Measurements from ENCODE around the gene ANKRD33B.
"Not testable (repeated sequence)": the region's sequence is repeated elsewhere in the genome, so short reads cannot be mapped to it uniquely, and the experiment has no call there.

Gene ANKRD33B

GRCh38 chr5:10595293-10595671, 31.4 kb downstream of the ANKRD33B start:
- no peak for FAIRE-seq

GRCh38 chr5:10595672-10596309, 31.9 kb downstream of the ANKRD33B start:
- no peak for FAIRE-seq

DNA sequence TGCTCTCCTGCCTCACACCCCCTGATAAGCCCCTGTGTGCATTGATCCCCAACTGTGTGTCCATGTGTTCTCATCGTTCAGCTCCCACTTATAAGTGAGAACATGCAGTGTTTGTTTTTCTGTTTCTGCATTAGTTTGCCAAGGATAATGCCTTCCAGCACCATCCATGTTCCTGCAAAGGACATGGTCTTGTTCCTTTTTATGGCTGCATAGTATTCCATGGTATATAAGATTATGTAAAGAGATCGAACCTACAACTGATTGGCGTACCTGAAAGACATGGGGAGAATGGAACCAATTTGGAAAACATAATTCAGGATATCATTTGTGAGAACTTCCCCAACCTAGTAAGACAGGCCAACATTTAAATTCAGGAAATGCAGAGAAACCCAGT, 32.4 kb downstream of the ANKRD33B start:
- FAIRE-seq = no peak

GRCh38 chr5:10596886-10597451, 33.1 kb downstream of the ANKRD33B start:
- FAIRE-seq = no peak

- FAIRE-seq = no peak
Observed at GRCh38 chr5:10599113-10599512, 35.2 kb downstream of the ANKRD33B start.

DNA sequence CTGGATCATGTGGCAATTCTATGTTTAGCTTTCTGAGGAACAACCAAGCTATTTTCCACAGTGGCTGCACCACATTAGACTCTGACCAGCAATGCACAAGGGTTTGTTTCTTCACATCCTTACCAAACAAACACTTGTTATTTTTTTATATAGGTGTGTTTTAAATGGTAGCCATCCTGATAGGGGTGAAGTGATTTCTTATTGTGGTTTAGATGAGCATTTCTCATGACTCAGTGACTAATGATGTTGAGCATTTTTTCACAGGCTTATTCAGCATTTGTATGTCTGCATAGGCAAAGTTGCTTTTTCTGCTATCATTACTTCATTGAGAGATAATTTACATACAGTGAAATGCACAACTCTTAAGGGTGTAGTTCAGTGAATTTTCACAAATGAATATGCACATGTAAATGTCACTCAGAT, 36.0 kb downstream of the ANKRD33B start:
- no peak for FAIRE-seq

- no peak for FAIRE-seq
Observed at GRCh38 chr5:10600626-10601245, 36.9 kb downstream of the ANKRD33B start.

- FAIRE-seq = no peak
Observed at GRCh38 chr5:10601246-10602030, 37.6 kb downstream of the ANKRD33B start.

DNA sequence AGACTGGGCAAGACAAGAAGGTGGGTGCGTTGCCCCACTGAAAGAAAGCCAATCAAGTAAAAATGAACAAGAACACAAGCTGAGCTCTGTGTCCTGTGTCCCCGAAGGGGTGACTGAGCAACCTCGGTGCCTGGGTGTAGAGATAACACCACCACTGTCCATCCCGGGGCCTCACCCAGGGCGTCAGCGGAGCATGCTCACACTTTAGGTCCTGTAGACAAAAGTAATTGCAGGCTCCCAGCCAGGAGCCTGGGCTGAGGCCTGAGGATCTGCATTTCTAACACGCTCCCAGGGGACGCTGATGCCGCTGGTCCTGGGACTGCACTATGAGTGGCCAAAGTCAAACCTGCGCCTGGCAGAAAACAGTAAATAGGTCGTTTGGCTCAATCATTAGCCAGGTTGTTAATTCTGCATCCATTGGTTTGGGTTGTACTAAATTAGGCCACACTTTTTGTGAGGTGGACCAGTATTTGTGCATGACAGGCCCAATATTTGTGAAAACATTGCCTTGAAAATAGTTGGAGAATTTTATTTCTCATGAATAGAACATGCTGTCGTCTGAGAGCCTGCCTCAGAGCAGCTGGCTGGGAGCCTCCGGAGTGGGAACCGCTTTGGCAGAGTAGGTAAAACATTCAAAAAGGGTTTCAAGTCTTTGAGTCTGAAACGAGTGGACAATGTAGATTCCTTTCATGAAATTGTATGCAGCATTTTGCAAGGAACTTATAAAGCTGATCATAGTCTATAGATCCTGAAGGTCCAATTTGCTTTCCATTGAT, 38.3 kb downstream of the ANKRD33B start:
- no peak for FAIRE-seq

DNA sequence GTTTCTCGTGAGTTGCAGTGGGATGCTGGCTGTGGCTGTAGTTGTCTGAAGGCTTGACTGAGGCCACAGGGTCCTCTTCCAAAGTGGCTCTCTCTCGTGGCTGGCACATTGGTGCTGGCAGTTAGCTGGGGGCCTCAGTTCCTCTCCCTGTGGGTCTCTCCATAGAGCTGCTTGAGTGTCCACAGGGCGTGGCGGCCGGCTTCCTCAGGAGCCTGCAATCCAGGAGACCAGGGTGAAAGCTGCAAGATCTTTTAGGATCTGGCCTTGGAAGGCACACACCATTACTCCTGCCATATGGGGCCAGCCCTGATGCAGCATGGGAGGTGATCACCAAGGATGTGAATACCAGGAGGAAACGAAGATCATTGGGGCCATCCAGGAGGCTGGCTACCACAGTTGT, 41.1 kb downstream of the ANKRD33B start:
- no peak for FAIRE-seq

- not testable (repeated sequence) for FAIRE-seq
Observed at GRCh38 chr5:10606632-10607022, 42.8 kb downstream of the ANKRD33B start.

GRCh38 chr5:10607023-10607665, 43.3 kb downstream of the ANKRD33B start:
- no peak for FAIRE-seq

- FAIRE-seq = no peak
Observed at GRCh38 chr5:10607666-10608073, 43.8 kb downstream of the ANKRD33B start.

- not testable (repeated sequence) for FAIRE-seq
Observed at GRCh38 chr5:10608081-10608480, 44.2 kb downstream of the ANKRD33B start.

GRCh38 chr5:10610058-10610457, 46.2 kb downstream of the ANKRD33B start:
- FAIRE-seq = no peak

GRCh38 chr5:10611290-10611689, 47.4 kb downstream of the ANKRD33B start:
- no peak for FAIRE-seq

DNA sequence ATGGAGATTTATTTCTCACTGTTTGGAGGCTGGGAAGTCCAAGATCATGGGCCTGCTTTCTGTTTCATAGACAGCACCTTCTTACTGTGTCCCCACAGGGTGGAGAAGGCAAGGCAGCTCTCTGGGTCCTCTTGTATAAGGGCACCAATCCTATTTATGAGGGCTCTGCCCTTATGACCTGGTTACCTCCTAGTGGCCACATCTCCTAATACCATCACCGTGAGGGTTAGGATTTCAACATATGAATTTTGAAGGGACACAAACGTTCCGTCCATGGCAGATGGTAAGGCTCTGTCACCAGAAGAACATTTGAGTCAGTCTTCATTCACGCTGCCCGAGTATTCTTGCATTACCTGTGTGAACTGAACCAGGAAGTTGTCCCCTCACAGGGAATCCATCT, 48.4 kb downstream of the ANKRD33B start:
- FAIRE-seq = no peak

GRCh38 chr5:10615693-10616092, 51.8 kb downstream of the ANKRD33B start:
- no peak for FAIRE-seq

GRCh38 chr5:10617103-10617502, 53.2 kb downstream of the ANKRD33B start:
- FAIRE-seq = no peak

DNA sequence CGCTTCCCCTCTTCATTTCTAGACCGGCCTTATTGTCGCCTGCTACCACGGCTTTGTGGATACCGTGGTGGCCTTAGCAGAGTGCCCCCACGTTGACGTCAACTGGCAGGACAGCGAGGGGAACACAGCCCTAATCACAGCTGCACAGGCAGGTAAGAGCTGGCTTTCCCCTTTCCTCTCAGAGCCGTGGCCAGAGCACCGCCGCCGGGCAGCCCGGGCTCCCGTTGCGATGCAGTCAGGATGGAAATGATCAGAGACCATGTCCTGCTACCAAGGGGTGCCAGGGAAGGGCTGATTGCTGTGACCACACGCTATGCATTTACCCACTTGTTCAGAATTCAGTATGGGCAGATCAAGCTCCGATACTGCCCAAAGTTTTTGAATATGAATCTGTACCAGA, 54.4 kb downstream of the ANKRD33B start:
- FAIRE-seq = no peak

- FAIRE-seq = no peak
Observed at GRCh38 chr5:10619649-10620048, 55.8 kb downstream of the ANKRD33B start.

DNA sequence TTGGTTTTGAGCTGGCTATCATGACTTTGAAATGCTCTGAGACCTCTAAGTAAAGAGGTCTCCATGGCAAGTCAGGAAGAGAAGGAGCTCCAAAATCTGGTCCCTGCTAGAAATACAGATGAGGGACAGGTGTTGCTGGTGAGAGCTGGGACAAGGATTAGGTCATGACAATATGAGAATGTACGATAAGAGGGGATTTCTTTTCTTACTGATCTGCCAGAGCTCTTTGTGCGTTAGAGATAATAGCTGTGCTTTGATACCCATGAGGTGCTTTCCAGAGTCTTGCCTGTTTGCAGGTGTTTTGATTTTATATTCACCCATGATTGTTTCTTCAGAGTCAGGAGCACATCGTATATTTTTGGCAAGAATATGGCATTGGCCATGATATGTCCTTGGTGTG, 56.5 kb downstream of the ANKRD33B start:
- no peak for FAIRE-seq

Measured in A204.1 (cell line).